Duodenal mucosa (tissue), 2 donors: ENCODE results near the gene VPS4A.
"Not testable (repeated sequence)": the region's sequence is repeated elsewhere in the genome, so short reads cannot be mapped to it uniquely, and the experiment has no call there.

Experiments used
- H3K27ac ChIP-seq: one replicate; pipeline ENCODE4 v1.7.0; 2013; ENCODE audit warnings: low read depth, low read length
- H3K27me3 ChIP-seq, 2 donors: one replicate each; pipeline ENCODE4 v1.7.0; 2013; ENCODE audit warnings: low read length in 2 of 2, control low read depth in 1 of 2; ENCODE audit not compliant: insufficient read depth in 2 of 2, control insufficient read depth in 1 of 2
- H3K36me3 ChIP-seq, 2 donors: one replicate each; pipeline ENCODE4 v1.7.0; 2013; ENCODE audit warnings: low read length in 2 of 2, control low read depth in 1 of 2; ENCODE audit not compliant: insufficient read depth in 2 of 2, control insufficient read depth in 1 of 2
- H3K4me1 ChIP-seq, 2 donors: one replicate each; pipeline ENCODE4 v1.7.0; 2013; ENCODE audit warnings: low read length in 2 of 2, control low read depth in 1 of 2; ENCODE audit not compliant: insufficient read depth in 2 of 2, control insufficient read depth in 1 of 2
- H3K4me3 ChIP-seq, 2 donors: one replicate each; pipeline ENCODE4 v1.7.0; 2013; ENCODE audit warnings: low read length in 2 of 2, low read depth in 1 of 2
- H3K9ac ChIP-seq, 2 donors: one replicate each; pipeline ENCODE4 v1.7.0; 2013; ENCODE audit warnings: low read length in 2 of 2, low read depth in 1 of 2
- H3K9me3 ChIP-seq, 2 donors: one replicate each; pipeline ENCODE4 v1.7.0; 2013; ENCODE audit warnings: low read length in 2 of 2, control low read depth in 1 of 2; ENCODE audit not compliant: control insufficient read depth in 1 of 2

The VPS4A gene

GRCh38 chr16:69283851-69284250, 27.3 kb upstream of the VPS4A start:
- no peak overlapping the region for H3K27ac ChIP-seq
- H3K36me3 ChIP-seq = peaks cover 0 to 14% of the 10 kb centered on the region in 2 donors
- no peak overlapping the region for H3K4me3 ChIP-seq
- H3K4me1 ChIP-seq = no peaks in the 10 kb centered on the region
- H3K27me3 ChIP-seq = no peaks in the 10 kb centered on the region
- H3K9me3 ChIP-seq = no peaks in the 10 kb centered on the region
- no peak overlapping the region for H3K9ac ChIP-seq

- Histone ChIP-seq H3K9me3 (no peaks in the 10 kb centered on the region), H3K4me3 (no peak overlapping the region), H3K27ac (no peak overlapping the region), H3K9ac (no peak overlapping the region), H3K36me3 (peaks cover 0 to 14% of the 10 kb centered on the region in 2 donors), H3K4me1 (no peaks in the 10 kb centered on the region), H3K27me3 (no peaks in the 10 kb centered on the region)
Measured at GRCh38 chr16:69285240-69285639, 25.9 kb upstream of the VPS4A start.

GRCh38 chr16:69286941-69287713, 24.0 kb upstream of the VPS4A start:
- Histone ChIP-seq H3K36me3 (peaks cover 0 to 14% of the 10 kb centered on the region in 2 donors), H3K27ac (no peak overlapping the region), H3K4me3 (no peak overlapping the region), H3K9ac (no peak overlapping the region), H3K9me3 (no peaks in the 10 kb centered on the region), H3K27me3 (no peaks in the 10 kb centered on the region), H3K4me1 (no peaks in the 10 kb centered on the region)

GRCh38 chr16:69291657-69292056, 19.5 kb upstream of the VPS4A start:
- not testable (repeated sequence) for H3K27me3 ChIP-seq, H3K9me3 ChIP-seq, H3K4me1 ChIP-seq, H3K36me3 ChIP-seq, H3K27ac ChIP-seq, H3K4me3 ChIP-seq, H3K9ac ChIP-seq

GRCh38 chr16:69293401-69293800, 17.7 kb upstream of the VPS4A start:
- Histone ChIP-seq H3K9me3 (no peaks in the 10 kb centered on the region), H3K9ac (no peak overlapping the region), H3K4me1 (no peaks in the 10 kb centered on the region), H3K27me3 (no peaks in the 10 kb centered on the region), H3K36me3 (peaks cover 0 to 8% of the 10 kb centered on the region in 2 donors), H3K27ac (no peak overlapping the region), H3K4me3 (no peak overlapping the region)

- Histone ChIP-seq H3K4me1 (no peaks in the 10 kb centered on the region), H3K9ac (no peak overlapping the region), H3K36me3 (peaks cover 0 to 8% of the 10 kb centered on the region in 2 donors), H3K27ac (no peak overlapping the region), H3K27me3 (no peaks in the 10 kb centered on the region), H3K9me3 (no peaks in the 10 kb centered on the region), H3K4me3 (no peak overlapping the region)
Measured at GRCh38 chr16:69294051-69294450, 17.1 kb upstream of the VPS4A start.

- not testable (repeated sequence) for H3K9me3 ChIP-seq, H3K4me1 ChIP-seq, H3K27me3 ChIP-seq, H3K4me3 ChIP-seq, H3K27ac ChIP-seq, H3K9ac ChIP-seq
- peaks cover 7 to 25% of the 10 kb centered on the region in 2 donors for H3K36me3 ChIP-seq
Measured at GRCh38 chr16:69296771-69297170, 14.4 kb upstream of the VPS4A start.

- no peak overlapping the region for H3K9ac ChIP-seq
- no peaks in the 10 kb centered on the region for H3K9me3 ChIP-seq
- H3K36me3 ChIP-seq = peaks cover 7 to 29% of the 10 kb centered on the region in 2 donors
- H3K4me1 ChIP-seq = no peaks in the 10 kb centered on the region
- H3K27ac ChIP-seq = no peak overlapping the region
- H3K4me3 ChIP-seq = no peak overlapping the region
- no peaks in the 10 kb centered on the region for H3K27me3 ChIP-seq
Measured at GRCh38 chr16:69298261-69298660, 12.9 kb upstream of the VPS4A start.

GRCh38 chr16:69301187-69301586, 10.0 kb upstream of the VPS4A start:
- no peaks in the 10 kb centered on the region for H3K9me3 ChIP-seq
- H3K36me3 ChIP-seq = peaks cover 7 to 24% of the 10 kb centered on the region in 2 donors
- H3K4me3 ChIP-seq = no peak overlapping the region
- no peaks in the 10 kb centered on the region for H3K4me1 ChIP-seq
- H3K27ac ChIP-seq = no peak overlapping the region
- no peak overlapping the region for H3K9ac ChIP-seq
- H3K27me3 ChIP-seq = no peaks in the 10 kb centered on the region

- Histone ChIP-seq H3K4me3 (no peak overlapping the region), H3K4me1 (no peaks in the 10 kb centered on the region), H3K9ac (no peak overlapping the region), H3K27me3 (no peaks in the 10 kb centered on the region), H3K36me3 (peaks cover 7 to 24% of the 10 kb centered on the region in 2 donors), H3K9me3 (no peaks in the 10 kb centered on the region), H3K27ac (no peak overlapping the region)
Measured at GRCh38 chr16:69301861-69302260, 9.3 kb upstream of the VPS4A start.
